WERI-Rb-1 (cell line): ENCODE measurements around the gene ZFHX3.

Source experiments
- DNase-seq: peaks from one replicate; pipeline ENCODE4 v3.0.0-alpha.2; 2020
- H3K27ac ChIP-seq: fragments of 250-450 bp; sonication (Bioruptor Pico); 2 replicates; pipeline ENCODE4 v1.5.1; 2020; ENCODE audit warnings: mild to moderate bottlenecking, moderate library complexity
- H3K27me3 ChIP-seq: fragments of 250-450 bp; sonication (Bioruptor Pico); 2 replicates; pipeline ENCODE4 v1.5.1; 2021; ENCODE audit warnings: mild to moderate bottlenecking, low read depth, moderate library complexity; ENCODE audit not compliant: insufficient read depth, severe bottlenecking
- H3K36me3 ChIP-seq: fragments of 250-450 bp; sonication (Bioruptor Pico); 2 replicates; pipeline ENCODE4 v1.5.1; 2020; ENCODE audit warnings: mild to moderate bottlenecking, moderate library complexity
- H3K4me3 ChIP-seq: 2 replicates; pipeline ENCODE4 v1.5.1; 2011; ENCODE audit warnings: low read depth, mild to moderate bottlenecking, control low read depth, low read length
- H3K9me3 ChIP-seq: fragments of 250-450 bp; sonication (Bioruptor Pico); 2 replicates; pipeline ENCODE4 v1.5.1; 2021; ENCODE audit warnings: mild to moderate bottlenecking, moderate library complexity; ENCODE audit not compliant: severe bottlenecking
- TF ChIP-seq, protein P1 (sequence below): IDR thresholded peaks from 2 replicates; pipeline ENCODE4 v1.5.1; 2011; ENCODE audit warnings: low read depth, mild to moderate bottlenecking, control low read depth, inconsistent platforms, low read length

ZFHX3 gene

DNA sequence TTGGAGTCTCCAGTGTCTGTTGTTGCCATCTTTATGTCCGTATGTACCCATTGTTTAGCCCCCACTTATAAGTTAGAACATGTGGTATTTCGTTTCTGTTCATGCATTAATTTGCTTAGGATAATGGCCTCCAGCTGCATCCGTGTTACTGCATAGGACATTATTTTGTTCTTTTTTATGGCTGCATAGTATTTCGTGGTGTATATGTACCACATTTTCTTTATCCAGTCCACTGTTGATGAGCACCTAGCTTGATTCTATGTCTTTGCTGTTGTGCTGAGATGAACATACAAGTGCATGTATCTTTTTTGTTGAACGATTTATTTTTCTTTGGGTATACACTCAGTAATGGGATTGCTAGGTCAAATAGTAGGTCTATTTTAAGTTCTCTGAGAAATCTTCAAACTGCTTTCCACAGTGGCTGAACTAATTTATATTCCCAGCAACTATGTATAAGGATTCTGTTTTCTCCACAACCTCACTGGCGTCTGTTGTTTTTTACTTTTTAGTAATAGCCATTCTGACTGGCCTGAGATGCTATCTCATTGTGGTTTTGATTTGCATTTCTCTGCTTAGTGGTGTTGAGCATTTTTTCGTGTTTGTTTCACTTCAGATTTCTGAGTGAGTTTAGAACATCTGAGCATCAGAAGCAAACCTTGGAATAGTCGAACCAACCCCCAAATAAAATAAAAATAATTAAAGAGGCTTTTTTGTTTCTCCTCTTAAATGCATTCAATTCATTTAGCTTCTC is 304.7 kb downstream of the ZFHX3 start:
- Histone ChIP-seq H3K9me3 (no peaks in the 10 kb centered on the region), H3K4me3 (no peak overlapping the region), H3K27me3 (no peaks in the 10 kb centered on the region), H3K36me3 (no peaks in the 10 kb centered on the region), H3K27ac (no peak overlapping the region)
- no peak for DNase-seq
- TF ChIP-seq, protein P1, sequence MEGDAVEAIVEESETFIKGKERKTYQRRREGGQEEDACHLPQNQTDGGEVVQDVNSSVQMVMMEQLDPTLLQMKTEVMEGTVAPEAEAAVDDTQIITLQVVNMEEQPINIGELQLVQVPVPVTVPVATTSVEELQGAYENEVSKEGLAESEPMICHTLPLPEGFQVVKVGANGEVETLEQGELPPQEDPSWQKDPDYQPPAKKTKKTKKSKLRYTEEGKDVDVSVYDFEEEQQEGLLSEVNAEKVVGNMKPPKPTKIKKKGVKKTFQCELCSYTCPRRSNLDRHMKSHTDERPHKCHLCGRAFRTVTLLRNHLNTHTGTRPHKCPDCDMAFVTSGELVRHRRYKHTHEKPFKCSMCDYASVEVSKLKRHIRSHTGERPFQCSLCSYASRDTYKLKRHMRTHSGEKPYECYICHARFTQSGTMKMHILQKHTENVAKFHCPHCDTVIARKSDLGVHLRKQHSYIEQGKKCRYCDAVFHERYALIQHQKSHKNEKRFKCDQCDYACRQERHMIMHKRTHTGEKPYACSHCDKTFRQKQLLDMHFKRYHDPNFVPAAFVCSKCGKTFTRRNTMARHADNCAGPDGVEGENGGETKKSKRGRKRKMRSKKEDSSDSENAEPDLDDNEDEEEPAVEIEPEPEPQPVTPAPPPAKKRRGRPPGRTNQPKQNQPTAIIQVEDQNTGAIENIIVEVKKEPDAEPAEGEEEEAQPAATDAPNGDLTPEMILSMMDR = no peak

DNA sequence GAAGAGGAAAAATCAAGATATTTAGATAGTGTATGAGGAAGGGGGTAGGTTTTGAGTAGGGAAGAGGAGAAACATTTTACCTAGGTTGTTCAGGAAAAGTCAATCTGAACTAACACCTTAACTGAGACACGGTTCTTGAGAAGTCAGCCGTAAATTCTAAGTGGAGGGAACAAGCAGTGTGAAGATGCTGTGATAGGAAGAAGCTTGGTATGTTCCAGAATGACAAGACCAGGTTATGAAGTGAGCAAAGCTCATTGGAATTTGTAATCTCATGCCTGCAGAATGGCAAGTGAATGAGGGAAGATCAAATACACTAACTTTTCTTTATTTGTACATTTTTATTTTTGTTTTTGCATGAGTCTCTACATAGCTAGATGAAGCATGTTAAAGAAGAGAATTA is 307.6 kb downstream of the ZFHX3 start:
- TF ChIP-seq, protein P1 = no peak
- Histone ChIP-seq H3K36me3 (no peaks in the 10 kb centered on the region), H3K9me3 (no peaks in the 10 kb centered on the region), H3K27me3 (no peaks in the 10 kb centered on the region), H3K27ac (no peak overlapping the region), H3K4me3 (no peak overlapping the region)
- no peak for DNase-seq

DNA sequence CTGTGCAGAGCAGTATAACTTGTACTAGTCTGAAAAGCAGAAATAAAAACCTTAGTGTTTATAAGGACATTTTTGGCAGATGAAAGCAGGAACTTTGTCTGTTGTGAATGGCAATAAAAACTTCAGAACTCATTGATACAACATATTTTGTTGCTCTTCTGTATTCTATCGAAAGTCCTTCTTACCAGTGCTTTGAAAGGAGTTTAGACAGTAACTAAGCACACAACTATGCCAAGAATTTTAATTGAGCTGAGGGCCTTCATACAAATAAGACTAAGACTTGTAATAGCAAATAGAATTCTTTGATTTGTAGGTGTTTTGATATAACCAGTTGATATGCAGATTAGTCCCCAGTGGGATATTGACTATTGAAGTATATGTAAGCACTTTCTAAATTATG is 308.4 kb downstream of the ZFHX3 start:
- Histone ChIP-seq H3K27ac (no peak overlapping the region), H3K4me3 (no peak overlapping the region), H3K9me3 (no peaks in the 10 kb centered on the region), H3K27me3 (no peaks in the 10 kb centered on the region), H3K36me3 (no peaks in the 10 kb centered on the region)
- TF ChIP-seq, protein P1 = no peak
- no peak for DNase-seq

DNA sequence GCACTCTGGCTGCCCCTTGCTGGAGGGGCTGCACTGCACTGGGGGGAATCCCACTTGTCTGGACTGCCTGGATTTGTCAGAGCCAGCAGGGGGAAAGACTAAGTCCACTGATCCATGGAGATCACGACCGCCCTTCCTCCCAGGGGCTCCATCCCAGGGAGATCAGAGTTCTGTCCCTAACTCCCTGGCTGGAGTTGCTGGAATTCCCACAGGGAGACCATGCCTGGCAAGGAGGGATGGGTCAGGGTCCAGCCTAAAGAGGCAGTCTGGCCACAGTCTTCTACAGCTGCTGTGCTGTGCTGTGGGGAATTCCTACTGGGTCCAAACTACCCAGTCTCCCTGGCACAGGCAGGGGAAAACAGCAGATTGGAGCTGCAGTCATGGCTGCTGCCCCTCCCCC is 311.9 kb downstream of the ZFHX3 start:
- DNase-seq = no peak
- Histone ChIP-seq H3K9me3 (no peaks in the 10 kb centered on the region), H3K27ac (no peak overlapping the region), H3K4me3 (no peak overlapping the region), H3K27me3 (no peaks in the 10 kb centered on the region), H3K36me3 (no peaks in the 10 kb centered on the region)
- TF ChIP-seq, protein P1 = no peak
